Sigmoid colon (tissue), 7 donors: Measurements from ENCODE around the gene HOXD8. TPM values are rescaled to one million over a fixed set of nuclear protein-coding genes. Genes with fewer than 3 reads are reported as not detected.

Source experiments
- DNase-seq: peaks from one replicate; pipeline ENCODE4 v3.0.0-alpha.2; 2019
- H3K27ac ChIP-seq, 4 donors: fragments of 200-600 bp; sonication (generic); one replicate each; pipeline ENCODE4 v1.5.1; 2016 to 2019; ENCODE audit warnings: mild to moderate bottlenecking in 1 of 4
- H3K27me3 ChIP-seq, 3 donors: fragments of 200-600 bp; sonication (generic); one replicate each; pipeline ENCODE4 v1.5.1; 2019; ENCODE audit warnings: mild to moderate bottlenecking in 1 of 3
- H3K36me3 ChIP-seq, 4 donors: fragments of 200-600 bp; sonication (generic); one replicate each; pipeline ENCODE4 v1.5.1; 2016 to 2019
- H3K4me1 ChIP-seq, 4 donors: fragments of 200-600 bp; sonication (generic); one replicate each; pipeline ENCODE4 v1.5.1; 2017 to 2019
- H3K4me3 ChIP-seq, 4 donors: fragments of 200-600 bp; sonication (generic); one replicate each; pipeline ENCODE4 v1.5.1; 2017 to 2019; ENCODE audit warnings: mild to moderate bottlenecking in 2 of 4, moderate library complexity in 1 of 4
- H3K9me3 ChIP-seq, 4 donors: fragments of 200-600 bp in 3 of 4; sonication (generic) in 3 of 4; one replicate each; pipeline versions ENCODE4 v1.5.1 to v1.6.1; 2013 to 2019
- CTCF ChIP-seq, 4 experiments: fragments of 450-650 bp in 3 of 4; fragments of 200-600 bp in 1 of 4; IDR thresholded peaks; one replicate each; pipeline ENCODE4 v1.5.1; 2016 to 2019; ENCODE audit warnings: antibody characterized with exemption in 4 of 4, mild to moderate bottlenecking in 3 of 4, moderate library complexity in 2 of 4
- EP300 ChIP-seq, 4 donors: sonication (generic); formaldehyde crosslinking; IDR thresholded peaks; one replicate each; pipeline ENCODE4 v1.6.1; 2017; ENCODE audit warnings: antibody characterized with exemption in 4 of 4
- POLR2A ChIP-seq, 2 donors: fragments of 450-650 bp; IDR thresholded peaks; one replicate each; pipeline ENCODE4 v1.6.1; 2016; ENCODE audit warnings: antibody characterized with exemption in 2 of 2, mild to moderate bottlenecking in 2 of 2, moderate library complexity in 2 of 2
- POLR2AphosphoS5 ChIP-seq, 4 donors: sonication (generic); formaldehyde crosslinking; IDR thresholded peaks; one replicate each; pipeline ENCODE4 v1.6.1; 2017; ENCODE audit warnings: antibody characterized with exemption in 4 of 4
- WGBS, 2 donors: extraction: QIAGEN DNeasy Blood & Tissue Kit; methylation state at CpG; one replicate each; pipeline ENCODE4 v1.1.7; 2013; 5-methylcytosine and 5-hydroxymethylcytosine counted together
- intact Hi-C: fragments of 100-400 bp; cut with DNase I; formaldehyde crosslinking; loops from one replicate; pipeline ENCODE4 v1.15.1; 2023
- polyA plus RNA-seq, 3 donors: library from polyadenylated mRNA; stranded (reverse); fragments of 200-250 nt; gene quantifications; one replicate each; pipeline ENCODE4 v1.2.3, GENCODE V29; 2013
- total RNA-seq, 4 donors: library from RNA; depleted of rRNA; stranded (reverse); fragments of >200 nt; gene quantifications; one replicate each; pipeline ENCODE4 v1.1.0, GENCODE V29; 2016
- donor health status: healthy with polysubstance abuse.
- donor health status: Bipolar disorder and iron deficiency.
- donor health status: healthy.

The HOXD8 gene
- total and polyA plus RNA-seq, 7 donors: 2.5 to 19.7 (median 10.8) TPM

DNA sequence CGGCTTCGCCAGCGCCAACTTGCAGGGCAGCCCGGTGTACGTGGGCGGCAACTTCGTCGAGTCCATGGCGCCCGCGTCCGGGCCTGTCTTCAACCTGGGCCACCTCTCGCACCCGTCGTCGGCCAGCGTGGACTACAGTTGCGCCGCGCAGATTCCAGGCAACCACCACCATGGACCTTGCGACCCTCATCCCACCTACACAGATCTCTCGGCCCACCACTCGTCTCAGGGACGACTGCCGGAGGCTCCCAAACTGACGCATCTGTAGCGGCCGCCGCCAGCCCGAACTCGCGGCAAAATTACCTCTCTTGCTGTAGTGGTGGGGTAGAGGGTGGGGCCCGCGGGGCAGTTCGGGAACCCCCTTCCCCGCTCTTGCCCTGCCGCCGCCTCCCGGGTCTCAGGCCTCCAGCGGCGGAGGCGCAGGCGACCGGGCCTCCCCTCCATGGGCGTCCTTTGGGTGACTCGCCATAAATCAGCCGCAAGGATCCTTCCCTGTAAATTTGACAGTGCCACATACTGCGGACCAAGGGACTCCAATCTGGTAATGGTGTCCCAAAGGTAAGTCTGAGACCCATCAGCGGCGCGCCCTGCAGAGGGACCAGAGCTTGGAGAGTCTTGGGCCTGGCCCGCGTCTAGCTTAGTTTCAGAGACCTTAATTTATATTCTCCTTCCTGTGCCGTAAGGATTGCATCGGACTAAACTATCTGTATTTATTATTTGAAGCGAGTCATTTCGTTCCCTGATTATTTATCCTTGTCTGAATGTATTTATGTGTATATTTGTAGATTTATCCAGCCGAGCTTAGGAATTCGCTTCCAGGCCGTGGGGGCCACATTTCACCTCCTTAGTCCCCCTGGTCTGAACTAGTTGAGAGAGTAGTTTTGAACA lies 42.7 kb downstream of the HOXD8 start:
- no peak for DNase-seq
- WGBS, 2 donors: 40 to 79% methylated on average over 60 of the region's 60 CpGs
- H3K9me3 ChIP-seq: no peaks in the 10 kb centered on the region
- intact Hi-C loops: no loop called here
- peaks cover 0 to 18% (median 12%) of the 10 kb centered on the region in 4 donors for H3K4me1 ChIP-seq
- no peak for TF ChIP-seq CTCF (IDR thresholded peaks at IDR 0.05)
- TF ChIP-seq POLR2A (IDR thresholded peaks at IDR 0.05): no peak
- H3K27ac ChIP-seq: no peak overlapping the region
- H3K27me3 ChIP-seq: peaks cover 47 to 100% (median 89%) of the 10 kb centered on the region in 3 donors
- peak overlapping the region in 2 of 4 donors; percentile 12 to 15 for H3K4me3 ChIP-seq
- H3K36me3 ChIP-seq: no peaks in the 10 kb centered on the region

GRCh38 chr2:176172895-176173566 lies 43.5 kb downstream of the HOXD8 start:
- no peak for DNase-seq
- TF ChIP-seq CTCF (IDR thresholded peaks at IDR 0.05) (no peak), POLR2AphosphoS5 (IDR thresholded peaks at IDR 0.05) (no peak), POLR2A (IDR thresholded peaks at IDR 0.05) (no peak), EP300 (IDR thresholded peaks at IDR 0.05) (no peak)
- H3K27ac ChIP-seq: no peak overlapping the region
- no peaks in the 10 kb centered on the region for H3K36me3 ChIP-seq
- intact Hi-C loops: no loop called here
- H3K27me3 ChIP-seq: peaks cover 53 to 100% (median 93%) of the 10 kb centered on the region in 3 donors
- WGBS, 2 donors: 46 to 70% methylated on average over 14 of the region's 14 CpGs
- no peaks in the 10 kb centered on the region for H3K9me3 ChIP-seq
- H3K4me1 ChIP-seq: peaks cover 0 to 23% (median 18%) of the 10 kb centered on the region in 4 donors
- no peak overlapping the region for H3K4me3 ChIP-seq

DNA sequence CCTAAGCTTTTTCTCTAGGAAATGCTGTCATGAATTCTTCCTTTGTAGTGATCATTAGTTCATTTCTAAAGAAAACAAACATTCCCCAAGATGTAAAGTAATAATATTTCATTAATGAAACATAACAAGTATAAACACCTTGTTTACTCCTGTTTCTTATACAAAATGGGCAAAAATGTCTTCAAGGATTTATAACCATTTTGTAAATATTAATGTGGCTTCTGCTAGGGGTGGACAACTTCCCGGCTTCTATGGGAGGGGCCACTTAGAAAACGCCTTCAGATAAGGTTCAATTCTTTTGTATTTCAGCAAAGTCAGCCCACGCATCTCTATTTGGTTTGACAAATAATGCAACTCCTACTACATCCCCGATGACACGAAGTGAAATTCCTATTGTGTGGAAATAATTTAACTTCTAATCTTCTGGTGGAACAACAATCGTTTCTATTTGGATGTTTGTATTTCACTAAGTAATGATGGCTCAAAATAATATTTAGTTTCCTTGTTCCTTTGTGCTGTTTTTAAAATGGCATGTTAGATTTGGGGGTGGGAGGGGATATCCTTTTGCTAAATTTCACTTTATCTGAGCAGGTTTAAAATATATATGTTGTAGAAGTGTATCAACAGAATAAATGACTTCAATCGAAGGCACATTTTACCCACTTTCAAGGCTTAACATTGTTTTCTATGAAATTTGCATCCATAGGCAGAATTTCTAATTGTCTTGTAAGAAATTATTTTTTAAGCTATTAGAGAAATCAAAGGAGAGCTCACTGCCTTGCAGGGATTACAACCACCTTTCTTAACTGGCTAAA lies 44.3 kb downstream of the HOXD8 start:
- Histone ChIP-seq H3K27me3 (peaks cover 61 to 100% (median 93%) of the 10 kb centered on the region in 3 donors), H3K27ac (no peak overlapping the region), H3K4me3 (no peak overlapping the region), H3K9me3 (no peaks in the 10 kb centered on the region), H3K36me3 (no peaks in the 10 kb centered on the region), H3K4me1 (peaks cover 0 to 29% (median 25%) of the 10 kb centered on the region in 4 donors)
- TF ChIP-seq EP300 (IDR thresholded peaks at IDR 0.05) (no peak), CTCF (IDR thresholded peaks at IDR 0.05) (no peak), POLR2AphosphoS5 (IDR thresholded peaks at IDR 0.05) (no peak), POLR2A (IDR thresholded peaks at IDR 0.05) (no peak)
- DNase-seq: no peak
- WGBS, 2 donors: 11 to 22% methylated on average over 7 of the region's 7 CpGs
- intact Hi-C loops: no loop called here

DNA sequence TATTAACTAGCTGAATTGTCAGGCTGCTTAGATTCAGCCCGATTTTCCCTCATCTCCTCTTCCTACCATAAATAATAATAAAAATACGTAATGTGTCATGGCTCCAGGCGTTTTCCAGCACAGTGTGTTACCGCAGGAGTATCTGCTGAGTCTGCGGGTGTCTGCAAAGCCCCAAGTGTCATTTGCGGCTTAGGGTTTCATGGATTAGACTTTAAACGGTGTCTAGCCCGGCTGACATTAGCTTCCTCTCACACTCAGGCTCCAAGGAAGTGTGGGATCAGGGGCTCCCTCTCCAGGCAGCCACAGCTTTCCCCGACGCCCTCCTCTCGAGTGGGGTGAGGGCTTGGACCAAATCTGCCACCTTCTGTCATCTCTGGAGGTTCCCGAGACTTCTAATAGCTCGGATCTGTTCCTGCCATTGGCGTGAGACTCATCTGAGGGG lies 44.9 kb downstream of the HOXD8 start:
- H3K4me3 ChIP-seq: no peak overlapping the region

More for the DNA sequence above, 44.9 kb downstream of the HOXD8 start:
- H3K36me3 ChIP-seq: no peaks in the 10 kb centered on the region
- WGBS, 2 donors: 7 to 13% methylated on average over 14 of the region's 14 CpGs
- H3K9me3 ChIP-seq: no peaks in the 10 kb centered on the region
- H3K4me1 ChIP-seq: peaks cover 0 to 29% (median 25%) of the 10 kb centered on the region in 4 donors
- TF ChIP-seq CTCF (IDR thresholded peaks at IDR 0.05) (no peak), EP300 (IDR thresholded peaks at IDR 0.05) (no peak), POLR2AphosphoS5 (IDR thresholded peaks at IDR 0.05) (no peak), POLR2A (IDR thresholded peaks at IDR 0.05) (no peak)
- H3K27me3 ChIP-seq: peaks cover 64 to 100% (median 93%) of the 10 kb centered on the region in 3 donors
- no peak for DNase-seq
- intact Hi-C loops: no loop called here
- no peak overlapping the region for H3K27ac ChIP-seq
